HCT116 (cell line): Measurements from ENCODE around the gene SSNA1.

ENCODE experiments used
- CBX3 ChIP-seq: IDR thresholded peaks from 2 replicates; pipeline ENCODE4 v1.6.1; 2012; ENCODE audit warnings: low read depth
- EGR1 ChIP-seq: IDR thresholded peaks from 2 replicates; pipeline ENCODE4 v1.6.1; 2012; ENCODE audit warnings: low read depth
- EZH2 ChIP-seq: fragments of 200-600 bp; sonication (generic); IDR thresholded peaks from 2 replicates; pipeline ENCODE4 v1.6.1; 2017; ENCODE audit warnings: antibody characterized with exemption, mixed run types
- EZH2phosphoT487 ChIP-seq: fragments of 200-600 bp; IDR thresholded peaks from 2 replicates; pipeline ENCODE4 v1.6.1; 2018; ENCODE audit warnings: antibody characterized with exemption, borderline replicate concordance
- POLR2A ChIP-seq: IDR thresholded peaks from 2 replicates; pipeline ENCODE4 v1.7.0; 2011; ENCODE audit warnings: borderline replicate concordance; ENCODE audit not compliant: insufficient read depth, insufficient read length; ENCODE audit errors: extremely low read depth
- RAD21 ChIP-seq: IDR thresholded peaks from 2 replicates; pipeline ENCODE4 v1.6.1; 2012; ENCODE audit warnings: low read depth, mild to moderate bottlenecking
- REST ChIP-seq: IDR thresholded peaks from 2 replicates; pipeline ENCODE4 v1.6.1; 2012; ENCODE audit warnings: low read depth
- TCF7L2 ChIP-seq: IDR thresholded peaks from 2 replicates; pipeline ENCODE4 v1.7.0; 2011; ENCODE audit warnings: borderline replicate concordance, inconsistent platforms; ENCODE audit not compliant: insufficient read depth, insufficient read length; ENCODE audit errors: extremely low read depth
- ZBTB33 ChIP-seq: IDR thresholded peaks from 2 replicates; pipeline ENCODE4 v1.6.1; 2011; ENCODE audit warnings: mild to moderate bottlenecking, low read length, moderate library complexity; ENCODE audit not compliant: insufficient replicate concordance; ENCODE audit errors: extremely low read depth
- ZNF274 ChIP-seq: fragments of 200-500 bp; sonication (Bioruptor generic); IDR thresholded peaks from 2 replicates; pipeline ENCODE4 v1.6.1; 2014; ENCODE audit warnings: mild to moderate bottlenecking, low read depth, low read length, inconsistent platforms
- TF ChIP-seq, protein P1 (sequence below), 3 experiments: fragments of 200-600 bp in 1 of 3; sonication (generic) in 1 of 3; IDR thresholded peaks in 2 of 3; conservative IDR thresholded peaks in 1 of 3; 2 replicates each; pipeline ENCODE4 v1.5.1; 2012 to 2017; ENCODE audit warnings: low read depth in 2 of 3, low read length in 2 of 3, antibody characterized with exemption in 1 of 3, borderline replicate concordance in 1 of 3, control low read depth in 1 of 3, mild to moderate bottlenecking in 1 of 3, mixed read lengths in 1 of 3, mixed run types in 1 of 3, moderate library complexity in 1 of 3; ENCODE audit not compliant: insufficient read depth in 1 of 3

- TF ChIP-seq EZH2phosphoT487 (no peak), POLR2A (no peak), EGR1 (no peak), EZH2 (no peak), RAD21 (no peak), CBX3 (no peak), ZBTB33 (no peak), ZNF274 (no peak), REST (no peak), TCF7L2 (no peak)
- TF ChIP-seq, protein P1, sequence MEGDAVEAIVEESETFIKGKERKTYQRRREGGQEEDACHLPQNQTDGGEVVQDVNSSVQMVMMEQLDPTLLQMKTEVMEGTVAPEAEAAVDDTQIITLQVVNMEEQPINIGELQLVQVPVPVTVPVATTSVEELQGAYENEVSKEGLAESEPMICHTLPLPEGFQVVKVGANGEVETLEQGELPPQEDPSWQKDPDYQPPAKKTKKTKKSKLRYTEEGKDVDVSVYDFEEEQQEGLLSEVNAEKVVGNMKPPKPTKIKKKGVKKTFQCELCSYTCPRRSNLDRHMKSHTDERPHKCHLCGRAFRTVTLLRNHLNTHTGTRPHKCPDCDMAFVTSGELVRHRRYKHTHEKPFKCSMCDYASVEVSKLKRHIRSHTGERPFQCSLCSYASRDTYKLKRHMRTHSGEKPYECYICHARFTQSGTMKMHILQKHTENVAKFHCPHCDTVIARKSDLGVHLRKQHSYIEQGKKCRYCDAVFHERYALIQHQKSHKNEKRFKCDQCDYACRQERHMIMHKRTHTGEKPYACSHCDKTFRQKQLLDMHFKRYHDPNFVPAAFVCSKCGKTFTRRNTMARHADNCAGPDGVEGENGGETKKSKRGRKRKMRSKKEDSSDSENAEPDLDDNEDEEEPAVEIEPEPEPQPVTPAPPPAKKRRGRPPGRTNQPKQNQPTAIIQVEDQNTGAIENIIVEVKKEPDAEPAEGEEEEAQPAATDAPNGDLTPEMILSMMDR (IDR thresholded peaks at IDR 0.05 in 2 of 3, conservative IDR thresholded peaks at IDR 0.05 in 1 of 3; ENCODE audit: borderline replicate concordance in 1 of 3, insufficient read depth in 1 of 3, low read depth in 2 of 3, low read length in 2 of 3) = no peak
Measured at GRCh38 chr9:137220317-137221094, 32.0 kb downstream of the SSNA1 start.
